K562 (cell line): ENCODE data around the gene RYR3. TPM values are rescaled to one million over a fixed set of nuclear protein-coding genes. Genes with fewer than 3 reads are reported as not detected.

Experiments
- HNRNPUL1 ChIP-seq: fragments of 200-400 bp; formaldehyde crosslinking; IDR thresholded peaks from 2 replicates; pipeline ENCODE4 v1.6.1; 2017; ENCODE audit warnings: low read length
- polyA plus RNA-seq, 8 experiments: library from polyadenylated mRNA; depleted of rRNA in 4 of 8; stranded (reverse) in 5 of 8; unstranded in 3 of 8; fragments of >200 nt; fragmentation: Nextera tagmentation in 2 of 8; fragmentation: Illumina TruSeq in 1 of 8; extraction: Ambion mirVana in 2 of 8; extraction: Trizol in 1 of 8; gene quantifications; 2 replicates each; pipeline versions ENCODE4 v1.2.1 to v1.2.3, GENCODE V29; 2011 to 2014; ENCODE audit warnings: inconsistent platforms in 1 of 8, missing spikeins in 1 of 8
- total RNA-seq, 7 experiments: library from RNA; depleted of rRNA in 6 of 7; stranded (reverse); fragments of >200 nt in 6 of 7; fragmentation: Illumina TruSeq in 2 of 7; extraction: Trizol in 2 of 7; gene quantifications; 2 replicates each; pipeline versions ENCODE4 v1.2.1 to v1.2.3, GENCODE V29; 2011 to 2021; ENCODE audit warnings: low replicate concordance in 1 of 7
- TF ChIP-seq, protein P1 (sequence below): fragments of 450-650 bp; IDR thresholded peaks from 2 replicates; pipeline ENCODE4 v1.6.1; 2018; ENCODE audit not compliant: partially characterized antibody
- TF ChIP-seq, protein P2 (sequence below): sonication (generic); formaldehyde crosslinking; IDR thresholded peaks from 2 replicates; pipeline ENCODE4 v1.9.0; 2022; ENCODE audit warnings: mild to moderate bottlenecking, missing genetic modification reagents
- TF ChIP-seq, protein P3 (sequence below): fragments of 250-450 bp; sonication (Bioruptor Pico); IDR thresholded peaks from 2 replicates; pipeline ENCODE4 v1.5.0; 2021; ENCODE audit warnings: mild to moderate bottlenecking, borderline replicate concordance

Gene RYR3
- total and polyA plus RNA-seq, 9 of the 15 experiments (the other 6 are each of a cell fraction or from before 2014, with no cell fraction given) = 0.04 TPM; not detected in 8

DNA sequence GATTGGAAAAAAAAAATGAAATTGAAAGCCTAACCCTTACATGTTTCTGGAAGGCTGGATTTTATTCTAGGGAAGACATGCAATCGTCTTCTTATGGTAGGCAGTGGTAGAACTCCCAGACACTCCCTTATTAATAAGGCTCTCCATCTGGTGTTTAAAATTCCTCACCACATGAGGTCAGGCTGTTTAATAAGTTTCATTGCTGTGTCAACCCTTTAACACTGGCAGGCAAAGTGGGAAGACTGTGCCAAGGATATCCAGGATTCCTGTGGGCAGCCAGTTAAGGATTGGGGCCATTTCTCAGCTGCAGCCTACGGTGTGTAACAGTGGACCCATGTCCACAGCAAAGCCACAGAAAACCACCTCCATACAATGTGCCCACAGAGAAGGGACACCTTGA is 432.0 kb downstream of the RYR3 start (continued):
- TF ChIP-seq, protein P1, sequence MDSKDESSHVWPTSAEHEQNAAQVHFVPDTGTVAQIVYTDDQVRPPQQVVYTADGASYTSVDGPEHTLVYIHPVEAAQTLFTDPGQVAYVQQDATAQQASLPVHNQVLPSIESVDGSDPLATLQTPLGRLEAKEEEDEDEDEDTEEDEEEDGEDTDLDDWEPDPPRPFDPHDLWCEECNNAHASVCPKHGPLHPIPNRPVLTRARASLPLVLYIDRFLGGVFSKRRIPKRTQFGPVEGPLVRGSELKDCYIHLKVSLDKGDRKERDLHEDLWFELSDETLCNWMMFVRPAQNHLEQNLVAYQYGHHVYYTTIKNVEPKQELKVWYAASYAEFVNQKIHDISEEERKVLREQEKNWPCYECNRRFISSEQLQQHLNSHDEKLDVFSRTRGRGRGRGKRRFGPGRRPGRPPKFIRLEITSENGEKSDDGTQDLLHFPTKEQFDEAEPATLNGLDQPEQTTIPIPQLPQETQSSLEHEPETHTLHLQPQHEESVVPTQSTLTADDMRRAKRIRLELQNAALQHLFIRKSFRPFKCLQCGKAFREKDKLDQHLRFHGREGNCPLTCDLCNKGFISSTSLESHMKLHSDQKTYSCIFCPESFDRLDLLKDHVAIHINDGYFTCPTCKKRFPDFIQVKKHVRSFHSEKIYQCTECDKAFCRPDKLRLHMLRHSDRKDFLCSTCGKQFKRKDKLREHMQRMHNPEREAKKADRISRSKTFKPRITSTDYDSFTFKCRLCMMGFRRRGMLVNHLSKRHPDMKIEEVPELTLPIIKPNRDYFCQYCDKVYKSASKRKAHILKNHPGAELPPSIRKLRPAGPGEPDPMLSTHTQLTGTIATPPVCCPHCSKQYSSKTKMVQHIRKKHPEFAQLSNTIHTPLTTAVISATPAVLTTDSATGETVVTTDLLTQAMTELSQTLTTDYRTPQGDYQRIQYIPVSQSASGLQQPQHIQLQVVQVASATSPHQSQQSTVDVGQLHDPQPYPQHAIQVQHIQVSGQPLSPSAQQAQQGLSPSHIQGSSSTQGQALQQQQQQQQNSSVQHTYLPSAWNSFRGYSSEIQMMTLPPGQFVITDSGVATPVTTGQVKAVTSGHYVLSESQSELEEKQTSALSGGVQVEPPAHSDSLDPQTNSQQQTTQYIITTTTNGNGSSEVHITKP = no peak
- TF ChIP-seq, protein P2, sequence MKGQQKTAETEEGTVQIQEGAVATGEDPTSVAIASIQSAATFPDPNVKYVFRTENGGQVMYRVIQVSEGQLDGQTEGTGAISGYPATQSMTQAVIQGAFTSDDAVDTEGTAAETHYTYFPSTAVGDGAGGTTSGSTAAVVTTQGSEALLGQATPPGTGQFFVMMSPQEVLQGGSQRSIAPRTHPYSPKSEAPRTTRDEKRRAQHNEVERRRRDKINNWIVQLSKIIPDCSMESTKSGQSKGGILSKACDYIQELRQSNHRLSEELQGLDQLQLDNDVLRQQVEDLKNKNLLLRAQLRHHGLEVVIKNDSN = no peak
- TF ChIP-seq, protein P3, sequence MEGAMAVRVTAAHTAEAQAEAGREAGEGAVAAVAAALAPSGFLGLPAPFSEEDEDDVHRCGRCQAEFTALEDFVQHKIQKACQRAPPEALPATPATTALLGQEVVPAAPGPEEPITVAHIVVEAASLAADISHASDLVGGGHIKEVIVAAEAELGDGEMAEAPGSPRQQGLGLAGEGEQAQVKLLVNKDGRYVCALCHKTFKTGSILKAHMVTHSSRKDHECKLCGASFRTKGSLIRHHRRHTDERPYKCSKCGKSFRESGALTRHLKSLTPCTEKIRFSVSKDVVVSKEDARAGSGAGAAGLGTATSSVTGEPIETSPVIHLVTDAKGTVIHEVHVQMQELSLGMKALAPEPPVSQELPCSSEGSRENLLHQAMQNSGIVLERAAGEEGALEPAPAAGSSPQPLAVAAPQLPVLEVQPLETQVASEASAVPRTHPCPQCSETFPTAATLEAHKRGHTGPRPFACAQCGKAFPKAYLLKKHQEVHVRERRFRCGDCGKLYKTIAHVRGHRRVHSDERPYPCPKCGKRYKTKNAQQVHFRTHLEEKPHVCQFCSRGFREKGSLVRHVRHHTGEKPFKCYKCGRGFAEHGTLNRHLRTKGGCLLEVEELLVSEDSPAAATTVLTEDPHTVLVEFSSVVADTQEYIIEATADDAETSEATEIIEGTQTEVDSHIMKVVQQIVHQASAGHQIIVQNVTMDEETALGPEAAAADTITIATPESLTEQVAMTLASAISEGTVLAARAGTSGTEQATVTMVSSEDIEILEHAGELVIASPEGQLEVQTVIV (CRISPR knock-in tag) = no peak
- TF ChIP-seq HNRNPUL1 = no peak
